HG03025 (cell line): Measurements from ENCODE around the gene FREY1.

Experiments
- ATAC-seq: cut with Tn5 transposase; IDR thresholded peaks from one replicate; pipeline ENCODE4 v1.9.1; 2021; ENCODE audit warnings: mild to moderate bottlenecking, moderate library complexity; ENCODE audit not compliant: unreplicated experiment, low FRiP score

The FREY1 gene

DNA sequence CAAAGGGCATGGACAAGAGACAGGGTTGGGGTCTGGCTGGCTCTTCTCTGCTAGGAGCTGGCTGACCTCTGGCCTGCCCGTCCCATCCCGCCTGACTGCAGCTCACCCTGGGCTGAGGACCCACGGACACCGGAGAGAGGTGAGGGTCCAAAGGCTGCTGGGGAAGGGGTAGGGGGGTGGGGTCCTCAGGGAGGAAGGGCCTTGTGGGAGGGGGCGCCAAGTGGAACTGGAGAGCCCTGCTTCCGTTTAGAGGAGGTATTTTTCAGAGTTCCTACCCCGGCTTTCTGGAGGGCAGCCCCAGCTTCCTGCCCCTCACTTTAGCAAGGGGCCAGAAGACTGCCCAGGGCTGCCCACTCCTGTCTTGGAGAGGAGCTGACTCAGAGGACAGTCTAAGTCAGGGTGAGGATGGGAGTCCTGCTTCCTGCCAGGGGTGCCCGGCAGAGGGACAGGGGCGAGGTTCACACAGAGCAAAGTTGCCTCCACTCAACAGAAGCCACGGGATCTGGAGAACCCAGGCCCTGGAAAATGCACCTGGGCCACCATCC is 22.5 kb upstream of the FREY1 start:
- ATAC-seq, result peak; percentile 6

DNA sequence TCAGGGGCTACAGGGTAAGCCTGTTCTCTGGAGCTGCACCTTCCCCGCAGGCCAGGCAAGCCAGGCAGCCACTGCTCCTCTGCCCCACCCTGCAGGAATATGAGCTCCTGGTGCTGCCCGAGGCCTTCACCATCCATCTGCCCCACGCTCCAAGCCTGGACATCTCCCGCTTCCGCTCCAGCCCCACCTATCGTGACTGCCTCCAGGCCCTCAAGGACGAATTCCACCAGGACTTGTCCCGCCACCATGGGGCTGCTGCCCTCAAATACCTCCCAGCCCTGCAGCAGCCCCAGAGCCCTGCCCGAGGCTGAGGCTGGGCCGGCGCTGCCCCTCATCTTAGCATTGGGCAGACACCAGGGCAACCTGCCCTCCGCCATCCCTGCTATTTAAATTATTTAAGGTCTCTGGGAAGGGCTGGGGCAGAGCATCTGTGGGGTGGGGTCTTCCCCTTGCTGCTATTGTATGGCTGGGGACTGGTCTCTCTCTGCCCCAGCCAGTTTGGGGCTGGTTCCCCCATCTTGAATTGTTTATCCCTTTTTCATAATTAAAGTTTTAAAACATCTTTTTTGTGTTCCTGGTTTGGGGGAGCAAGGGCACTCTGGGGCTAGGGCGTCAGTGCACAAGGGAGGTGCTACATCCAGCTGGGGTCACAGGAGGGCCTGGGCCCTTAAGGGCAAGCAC is 21.6 kb upstream of the FREY1 start:
- no peak for ATAC-seq

DNA sequence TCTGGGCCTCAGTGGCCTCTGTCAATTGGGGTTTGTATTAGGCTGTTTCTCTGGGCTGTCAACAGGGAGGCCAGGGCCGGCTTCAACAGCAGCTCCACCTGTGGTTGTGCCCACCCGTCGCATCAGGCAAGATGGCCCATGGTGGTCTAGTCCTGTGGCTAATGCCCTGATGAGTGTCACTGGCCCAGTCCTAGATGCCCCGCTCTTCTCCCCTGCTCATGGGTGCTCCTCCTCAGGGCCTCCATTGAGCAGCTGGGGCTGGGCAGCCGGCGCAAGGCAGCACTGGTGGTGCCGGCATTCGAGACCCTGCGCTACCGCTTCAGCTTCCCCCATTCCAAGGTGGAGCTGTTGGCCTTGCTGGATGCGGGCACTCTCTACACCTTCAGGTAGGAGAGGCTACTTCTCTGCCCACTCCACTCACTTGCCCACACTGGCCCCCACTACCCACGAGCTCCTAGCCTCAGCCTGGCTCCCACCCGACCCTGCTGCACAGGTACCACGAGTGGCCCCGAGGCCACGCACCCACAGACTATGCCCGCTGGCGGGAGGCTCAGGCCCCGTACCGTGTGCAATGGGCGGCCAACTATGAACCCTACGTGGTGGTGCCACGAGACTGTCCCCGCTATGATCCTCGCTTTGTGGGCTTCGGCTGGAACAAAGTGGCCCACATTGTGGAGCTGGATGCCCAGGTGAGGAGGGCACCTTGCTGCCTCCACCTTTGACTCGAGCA is 20.8 kb upstream of the FREY1 start:
- ATAC-seq, result no peak

DNA sequence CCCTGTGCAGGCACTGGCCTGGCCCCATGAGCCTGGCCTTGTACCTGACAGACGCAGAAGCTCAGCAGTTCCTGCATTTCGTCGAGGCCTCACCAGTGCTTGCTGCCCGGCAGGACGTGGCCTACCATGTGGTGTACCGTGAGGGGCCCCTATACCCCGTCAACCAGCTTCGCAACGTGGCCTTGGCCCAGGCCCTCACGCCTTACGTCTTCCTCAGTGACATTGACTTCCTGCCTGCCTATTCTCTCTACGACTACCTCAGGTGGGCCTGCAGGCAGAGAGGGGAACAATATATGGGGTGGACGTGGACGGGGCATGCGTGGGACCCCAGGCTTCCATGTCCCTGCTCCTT is 20.2 kb upstream of the FREY1 start:
- ATAC-seq, result no peak

DNA sequence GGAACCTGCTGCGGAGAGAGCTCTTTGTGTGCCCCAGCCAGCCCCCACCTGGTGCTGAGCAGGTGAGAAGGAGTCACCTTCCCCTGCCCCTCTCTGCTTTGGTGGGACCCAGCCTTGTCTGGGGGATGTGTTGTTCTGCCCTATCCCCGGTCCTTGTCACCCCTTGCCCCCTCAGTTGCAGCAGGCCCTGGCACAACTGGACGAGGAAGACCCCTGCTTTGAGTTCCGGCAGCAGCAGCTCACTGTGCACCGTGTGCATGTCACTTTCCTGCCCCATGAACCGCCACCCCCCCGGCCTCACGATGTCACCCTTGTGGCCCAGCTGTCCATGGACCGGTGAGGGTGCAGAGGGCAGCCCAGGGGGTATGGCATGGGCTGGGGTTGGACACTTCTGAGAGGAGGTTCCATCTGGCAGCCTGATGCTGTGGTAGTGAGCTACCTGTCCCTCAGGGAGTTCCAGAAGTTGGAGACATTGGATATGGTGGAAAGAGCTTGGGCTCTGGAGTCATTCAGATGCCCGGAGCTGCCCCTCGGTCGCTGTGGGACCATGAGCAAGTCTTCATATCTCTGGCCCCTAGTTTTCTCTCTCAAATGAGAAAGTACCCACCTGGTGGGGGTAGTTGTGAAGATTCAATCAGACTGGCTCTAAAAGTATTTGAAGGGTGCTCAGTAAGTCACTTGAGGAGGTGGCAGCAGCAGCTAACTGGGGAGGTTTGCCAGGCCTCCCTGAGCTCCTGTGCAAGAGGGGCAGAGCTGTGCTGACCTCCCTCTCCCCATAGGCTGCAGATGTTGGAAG is 19.7 kb upstream of the FREY1 start:
- ATAC-seq, result no peak

DNA sequence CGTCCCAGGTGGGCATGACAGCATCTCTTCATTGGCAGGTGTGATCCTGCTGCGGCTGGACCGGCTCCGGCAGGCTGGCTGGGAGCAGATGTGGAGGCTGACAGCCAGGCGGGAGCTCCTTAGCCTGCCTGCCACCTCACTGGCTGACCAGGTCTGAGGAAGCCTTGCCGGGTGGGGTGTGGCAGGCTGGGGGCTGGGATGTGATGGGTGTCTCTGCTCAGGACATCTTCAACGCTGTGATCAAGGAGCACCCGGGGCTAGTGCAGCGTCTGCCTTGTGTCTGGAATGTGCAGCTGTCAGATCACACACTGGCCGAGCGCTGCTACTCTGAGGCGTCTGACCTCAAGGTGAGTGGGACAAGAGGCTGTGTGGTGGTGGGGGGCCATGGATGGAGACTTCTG is 18.9 kb upstream of the FREY1 start:
- no peak for ATAC-seq

DNA sequence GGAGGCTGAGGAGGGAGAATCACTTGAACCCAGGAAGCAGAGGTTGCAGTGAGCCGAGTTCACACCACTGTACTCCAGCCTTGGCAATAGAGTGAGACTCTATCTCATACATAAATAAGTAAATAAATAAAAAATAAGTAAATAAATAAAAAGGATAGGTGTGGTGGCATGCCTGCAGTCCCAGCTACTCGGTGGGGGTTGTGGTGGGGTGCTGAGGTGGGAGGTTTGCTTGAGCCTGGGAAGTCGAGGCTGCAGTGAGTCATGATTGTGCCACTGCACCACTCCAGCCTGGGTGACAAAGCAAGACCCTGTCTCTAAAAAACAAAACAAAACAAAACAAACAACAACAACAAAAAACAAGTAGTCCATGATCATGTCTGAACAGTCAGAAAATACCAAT is 18.5 kb upstream of the FREY1 start:
- no peak for ATAC-seq

DNA sequence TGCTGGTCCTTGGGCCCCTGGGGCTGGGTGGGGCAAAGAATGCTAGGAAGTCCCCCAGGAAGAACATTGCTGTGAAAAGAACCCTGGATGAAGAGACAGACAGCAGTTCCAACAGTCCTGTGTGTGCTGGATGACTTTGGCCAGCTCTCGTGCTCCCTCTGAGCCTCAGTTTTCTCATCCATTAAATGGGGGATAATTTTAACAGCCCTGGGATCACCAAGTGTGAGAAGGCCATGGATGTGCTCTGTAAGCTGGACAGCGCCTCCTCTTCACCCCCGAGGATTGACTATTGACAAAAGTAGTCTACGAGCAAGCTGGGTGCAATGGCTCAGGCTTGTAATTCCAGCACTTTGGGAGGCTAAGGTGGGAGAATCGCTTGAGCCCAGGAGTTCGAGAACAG is 17.9 kb upstream of the FREY1 start:
- no peak for ATAC-seq

DNA sequence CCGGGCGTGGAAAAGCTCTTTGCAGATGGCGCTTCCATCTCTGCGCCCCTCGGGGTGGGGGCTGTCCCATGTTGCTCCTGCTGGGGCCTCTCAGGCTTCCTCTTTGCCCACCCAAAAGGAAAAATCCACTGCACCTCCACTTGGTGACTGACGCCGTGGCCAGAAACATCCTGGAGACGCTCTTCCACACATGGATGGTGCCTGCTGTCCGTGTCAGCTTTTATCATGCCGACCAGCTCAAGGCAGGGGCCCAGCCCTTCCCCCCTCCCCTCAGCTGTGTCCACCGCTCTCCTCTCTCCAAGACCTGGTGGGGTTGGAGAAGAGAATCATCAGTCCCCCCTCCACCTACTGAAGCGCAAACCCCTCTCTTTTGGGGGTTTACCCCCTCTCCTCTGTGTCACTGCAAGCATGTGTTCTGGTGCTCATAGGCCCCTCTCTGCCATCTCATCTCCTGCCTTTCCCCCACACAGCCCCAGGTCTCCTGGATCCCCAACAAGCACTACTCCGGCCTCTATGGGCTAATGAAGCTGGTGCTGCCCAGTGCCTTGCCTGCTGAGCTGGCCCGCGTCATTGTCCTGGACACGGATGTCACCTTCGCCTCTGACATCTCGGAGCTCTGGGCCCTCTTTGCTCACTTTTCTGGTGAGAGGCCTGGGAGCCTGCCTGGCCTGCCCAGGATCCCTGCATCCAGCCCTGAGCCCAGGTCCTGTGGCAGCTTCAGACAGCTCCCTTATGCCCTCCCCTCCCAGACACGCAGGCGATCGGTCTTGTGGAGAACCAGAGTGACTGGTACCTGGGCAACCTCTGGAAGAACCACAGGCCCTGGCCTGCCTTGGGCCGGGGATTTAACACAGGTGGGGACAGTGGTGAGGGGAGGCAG is 17.2 kb upstream of the FREY1 start:
- no peak for ATAC-seq

DNA sequence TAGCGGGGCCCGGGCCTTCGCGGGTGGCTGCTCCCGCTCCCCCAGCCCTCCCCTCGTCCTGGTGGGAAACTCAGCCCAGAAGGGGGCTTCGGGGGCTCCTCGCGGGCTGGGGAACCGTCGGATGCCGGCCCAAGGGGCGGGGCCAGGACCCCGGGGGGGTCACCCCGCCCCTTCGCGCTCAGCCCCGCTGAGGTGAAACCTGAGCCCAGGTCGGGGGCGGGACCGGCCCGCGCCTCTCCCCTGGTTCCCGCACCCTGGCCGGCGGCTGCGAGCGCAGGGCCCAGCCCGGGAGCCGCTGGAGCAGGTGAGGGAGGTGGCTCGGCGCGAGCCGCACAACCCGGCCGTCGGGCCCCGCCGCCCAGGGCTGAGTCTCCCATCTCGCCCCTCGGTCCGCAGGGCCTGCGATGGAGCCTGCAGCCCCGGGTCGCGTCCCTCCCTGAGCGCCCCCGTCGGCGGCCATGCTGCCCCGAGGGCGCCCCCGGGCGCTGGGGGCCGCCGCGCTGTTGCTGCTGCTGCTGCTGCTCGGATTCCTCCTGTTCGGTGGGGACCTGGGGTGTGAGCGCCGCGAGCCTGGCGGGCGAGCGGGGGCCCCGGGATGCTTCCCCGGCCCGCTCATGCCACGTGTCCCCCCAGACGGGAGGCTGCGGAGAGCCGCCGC is 15.5 kb upstream of the FREY1 start, which contains the start of gene LARGE2:
Gene LARGE2, plus strand, starts transcription at position 232 of the 658 bp plus-strand sequence. Its CDS starts 227 bp downstream, at position 459.
- no peak for ATAC-seq

DNA sequence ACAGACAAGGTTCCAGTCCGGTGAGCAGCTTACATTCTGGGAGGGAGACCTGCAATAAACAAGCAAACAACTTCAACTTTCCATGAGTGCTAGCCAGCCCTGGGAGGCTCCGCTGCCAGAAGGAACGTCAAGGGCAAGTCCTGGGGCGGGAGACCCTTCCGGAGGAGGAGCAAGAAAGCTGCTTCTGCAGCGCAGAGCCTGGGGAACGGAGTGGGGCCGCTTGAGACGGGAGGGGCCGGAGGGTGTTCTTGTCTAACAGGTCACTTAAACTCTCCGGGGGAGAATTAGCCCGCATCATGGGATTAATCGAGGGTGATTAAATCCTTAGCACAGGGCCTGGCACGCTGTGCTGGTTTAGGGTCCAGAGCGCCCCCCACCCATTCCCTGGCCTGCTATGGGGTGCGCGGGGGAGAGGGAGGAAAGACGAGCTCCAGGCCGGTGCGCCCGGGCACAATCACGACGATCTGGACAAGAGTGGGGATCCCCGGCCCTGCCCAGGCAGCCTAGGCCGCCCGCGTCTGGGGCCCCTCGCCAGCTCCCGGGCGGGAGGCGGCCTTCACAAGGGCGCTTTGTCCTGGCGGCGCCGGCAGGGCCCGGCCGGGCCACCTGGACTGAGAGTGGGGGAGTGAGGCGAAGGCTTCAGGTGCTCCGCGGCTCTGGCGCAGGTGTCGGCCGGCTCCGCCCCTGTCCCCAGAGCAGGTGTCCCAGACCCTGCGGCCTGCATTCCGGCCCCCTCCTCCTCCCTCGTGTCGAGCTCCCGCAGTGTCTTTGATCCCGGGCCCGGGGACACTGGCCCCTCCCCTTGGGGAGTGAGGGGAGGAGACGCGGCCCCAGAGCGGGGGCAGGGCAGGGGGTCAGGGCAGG is 14.7 kb upstream of the FREY1 start:
- ATAC-seq, result no peak

DNA sequence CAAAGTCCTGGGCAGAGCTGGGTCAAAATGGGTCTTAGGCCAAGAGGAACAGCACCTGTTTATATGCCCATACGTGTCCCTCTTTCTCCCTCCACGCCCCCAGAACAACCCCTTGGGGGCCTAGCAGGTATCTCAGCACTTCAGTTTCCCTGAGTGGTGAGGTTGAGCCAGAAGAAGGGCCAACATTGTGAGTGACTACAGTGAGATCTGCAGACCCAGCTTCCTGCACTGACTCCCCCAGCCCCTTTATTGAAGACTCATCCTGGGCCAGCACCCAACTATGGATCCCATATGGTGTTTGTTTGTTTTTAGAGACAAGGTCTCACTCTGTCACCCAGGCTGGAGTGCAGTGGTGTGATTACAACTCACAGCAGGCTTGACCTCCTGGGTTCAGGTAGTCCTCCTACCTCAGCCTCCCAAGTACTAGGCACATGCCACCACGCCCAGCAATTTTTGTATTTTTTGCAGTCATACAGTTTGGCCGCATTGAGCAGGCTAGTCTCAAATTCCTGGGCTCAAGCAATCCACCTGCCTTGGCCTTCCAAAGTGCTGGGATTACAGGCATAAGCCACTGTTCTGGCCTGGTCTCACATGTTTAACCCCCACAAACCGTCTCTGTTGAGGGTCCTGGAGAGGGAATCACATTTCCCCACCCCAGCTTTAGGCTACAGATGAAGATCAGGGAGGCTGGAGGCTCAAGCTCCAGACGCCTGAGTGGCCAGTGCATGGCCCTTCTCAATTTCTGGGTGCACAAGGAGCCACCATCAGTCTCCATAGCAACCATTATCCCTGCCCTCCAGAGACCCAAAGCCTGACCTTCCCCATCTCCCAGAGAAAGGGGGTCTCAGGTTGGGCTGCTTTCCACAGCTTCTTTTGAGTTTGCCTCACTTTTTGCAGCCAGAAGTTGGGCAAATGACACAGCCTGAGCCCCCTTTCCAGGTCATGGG is 13.7 kb upstream of the FREY1 start:
- ATAC-seq, result no peak

DNA sequence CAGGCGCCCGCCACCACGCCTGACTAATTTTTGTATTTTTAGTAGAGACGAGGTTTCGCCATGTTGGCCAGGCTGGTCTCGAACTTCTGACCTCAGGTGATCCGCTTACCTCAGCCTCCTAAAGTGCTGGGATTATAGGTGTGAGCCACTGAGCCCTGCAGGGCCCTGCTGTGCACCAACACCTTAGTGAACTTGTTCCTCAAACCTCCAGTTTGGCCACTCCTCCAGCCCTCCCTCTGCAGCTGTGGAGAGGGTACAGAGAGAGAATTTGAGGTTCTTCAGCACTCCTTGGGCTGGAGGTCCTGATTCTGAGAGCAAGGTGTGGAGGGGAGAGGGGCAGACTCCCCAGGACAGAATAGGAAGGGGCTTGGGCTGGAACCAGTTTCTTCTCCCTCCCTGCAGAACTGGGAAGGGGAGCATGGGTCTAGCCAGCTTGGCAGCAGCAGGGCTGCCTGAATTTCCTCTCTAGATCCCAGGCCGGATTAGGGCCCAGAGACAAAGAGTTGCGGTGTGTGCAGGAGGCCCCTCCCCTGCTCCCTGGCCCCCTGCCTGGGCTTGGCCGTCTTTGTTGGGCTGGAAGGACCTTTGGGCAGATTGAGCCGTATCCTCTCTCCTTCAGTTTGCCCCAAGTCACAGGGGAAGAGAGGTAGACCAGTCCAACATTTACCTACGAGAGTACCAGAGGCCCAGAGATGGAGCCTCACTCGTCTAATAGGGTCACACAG is 12.9 kb upstream of the FREY1 start:
- ATAC-seq, result no peak

DNA sequence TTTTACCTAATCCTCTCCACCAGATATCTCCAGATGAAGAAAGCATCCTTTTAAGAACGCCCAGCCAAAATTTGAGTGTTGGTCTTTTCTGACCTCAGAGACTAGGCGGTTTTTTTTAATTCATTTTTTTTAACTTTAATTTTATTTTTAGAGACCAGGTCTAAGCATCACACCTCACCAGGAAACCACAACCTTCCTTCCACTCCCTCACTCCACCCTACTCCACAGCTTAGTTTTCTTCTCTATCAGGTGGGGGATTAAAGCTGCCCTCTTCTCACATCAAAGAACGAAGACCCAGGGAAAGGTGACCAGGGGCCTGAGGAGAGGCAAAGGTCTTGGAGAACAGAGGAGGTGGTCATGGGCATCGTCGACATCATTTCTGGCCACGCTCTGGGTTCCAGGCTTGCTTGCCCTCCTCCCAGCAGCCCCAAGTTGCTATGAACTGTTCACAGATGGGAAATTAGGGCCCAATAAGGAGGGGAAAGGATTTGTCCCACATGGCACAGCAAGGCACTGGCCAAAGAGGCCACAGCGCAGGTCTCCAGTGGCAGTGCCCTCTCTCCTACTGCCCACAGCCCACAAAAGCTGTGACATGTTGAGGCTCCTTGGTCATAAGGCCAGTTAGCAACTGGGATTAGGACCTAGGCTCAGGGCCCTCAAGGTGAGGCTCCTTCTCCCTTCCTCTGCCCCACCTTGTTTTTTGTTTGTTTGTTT is 12.0 kb upstream of the FREY1 start:
- ATAC-seq, result no peak

DNA sequence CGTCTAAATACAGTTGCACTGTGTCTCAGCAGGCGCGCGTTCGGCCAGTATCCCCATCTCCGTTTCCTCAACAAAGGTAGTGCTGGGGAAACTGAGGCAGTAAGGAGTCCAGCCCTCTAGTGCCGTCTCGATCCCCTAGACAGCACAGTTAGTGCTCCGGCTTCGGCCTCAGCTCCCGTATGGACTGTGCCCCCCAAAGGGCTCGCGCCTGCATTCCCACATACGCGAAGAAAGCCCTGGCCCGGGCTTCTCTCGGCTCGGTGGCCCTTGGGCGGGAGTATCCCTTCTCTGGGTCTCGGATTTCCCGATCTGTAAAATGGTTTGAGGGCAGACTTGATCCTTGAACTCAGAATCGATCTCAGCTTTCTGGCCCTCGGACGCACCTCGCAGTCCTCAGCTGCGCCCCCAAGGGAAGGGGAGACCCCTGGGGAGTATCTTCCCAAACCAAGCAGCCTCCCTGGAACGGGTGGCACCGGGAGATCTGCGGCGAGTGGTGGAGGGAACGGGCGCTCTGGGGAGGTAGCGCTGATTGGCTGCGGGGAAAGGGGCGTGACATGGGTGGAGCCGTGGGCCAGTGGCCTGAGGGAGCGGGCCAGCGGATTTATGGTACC is 11.4 kb upstream of the FREY1 start:
- peak; percentile 6 for ATAC-seq
